ENCODE results near the gene RUNX1.

The RUNX1 gene

DNA sequence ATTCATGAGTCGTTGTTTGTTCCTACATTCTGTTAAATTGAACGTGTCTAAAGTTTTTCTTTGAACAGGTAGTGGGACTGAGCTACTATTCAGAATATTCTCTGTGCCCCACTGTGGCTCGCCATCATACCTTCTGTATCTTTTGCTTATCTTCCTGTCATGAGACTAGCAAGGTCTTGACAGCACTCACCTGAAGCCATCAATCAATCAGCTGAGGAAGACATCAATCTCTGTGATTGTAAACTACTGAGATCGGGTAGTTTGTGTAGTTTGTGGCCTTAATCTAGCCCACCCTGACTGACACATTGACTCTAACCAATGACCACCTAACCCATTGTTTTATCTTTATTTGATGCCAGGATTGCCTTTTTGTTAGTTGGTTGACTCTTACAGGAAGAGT is 17.7 kb upstream of the RUNX1 start:
- no peak for DNase-seq (ENCODE audit: low read depth in 2 of 2)
- no peak overlapping the region for H3K4me3 ChIP-seq (replicated peaks in 1 of 2; ENCODE audit: low read depth in 2 of 2, low read length in 2 of 2)
- TF ChIP-seq, protein P1, sequence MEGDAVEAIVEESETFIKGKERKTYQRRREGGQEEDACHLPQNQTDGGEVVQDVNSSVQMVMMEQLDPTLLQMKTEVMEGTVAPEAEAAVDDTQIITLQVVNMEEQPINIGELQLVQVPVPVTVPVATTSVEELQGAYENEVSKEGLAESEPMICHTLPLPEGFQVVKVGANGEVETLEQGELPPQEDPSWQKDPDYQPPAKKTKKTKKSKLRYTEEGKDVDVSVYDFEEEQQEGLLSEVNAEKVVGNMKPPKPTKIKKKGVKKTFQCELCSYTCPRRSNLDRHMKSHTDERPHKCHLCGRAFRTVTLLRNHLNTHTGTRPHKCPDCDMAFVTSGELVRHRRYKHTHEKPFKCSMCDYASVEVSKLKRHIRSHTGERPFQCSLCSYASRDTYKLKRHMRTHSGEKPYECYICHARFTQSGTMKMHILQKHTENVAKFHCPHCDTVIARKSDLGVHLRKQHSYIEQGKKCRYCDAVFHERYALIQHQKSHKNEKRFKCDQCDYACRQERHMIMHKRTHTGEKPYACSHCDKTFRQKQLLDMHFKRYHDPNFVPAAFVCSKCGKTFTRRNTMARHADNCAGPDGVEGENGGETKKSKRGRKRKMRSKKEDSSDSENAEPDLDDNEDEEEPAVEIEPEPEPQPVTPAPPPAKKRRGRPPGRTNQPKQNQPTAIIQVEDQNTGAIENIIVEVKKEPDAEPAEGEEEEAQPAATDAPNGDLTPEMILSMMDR (IDR thresholded peaks at IDR 0.05; ENCODE audit: low read depth, low read length): no peak

DNA sequence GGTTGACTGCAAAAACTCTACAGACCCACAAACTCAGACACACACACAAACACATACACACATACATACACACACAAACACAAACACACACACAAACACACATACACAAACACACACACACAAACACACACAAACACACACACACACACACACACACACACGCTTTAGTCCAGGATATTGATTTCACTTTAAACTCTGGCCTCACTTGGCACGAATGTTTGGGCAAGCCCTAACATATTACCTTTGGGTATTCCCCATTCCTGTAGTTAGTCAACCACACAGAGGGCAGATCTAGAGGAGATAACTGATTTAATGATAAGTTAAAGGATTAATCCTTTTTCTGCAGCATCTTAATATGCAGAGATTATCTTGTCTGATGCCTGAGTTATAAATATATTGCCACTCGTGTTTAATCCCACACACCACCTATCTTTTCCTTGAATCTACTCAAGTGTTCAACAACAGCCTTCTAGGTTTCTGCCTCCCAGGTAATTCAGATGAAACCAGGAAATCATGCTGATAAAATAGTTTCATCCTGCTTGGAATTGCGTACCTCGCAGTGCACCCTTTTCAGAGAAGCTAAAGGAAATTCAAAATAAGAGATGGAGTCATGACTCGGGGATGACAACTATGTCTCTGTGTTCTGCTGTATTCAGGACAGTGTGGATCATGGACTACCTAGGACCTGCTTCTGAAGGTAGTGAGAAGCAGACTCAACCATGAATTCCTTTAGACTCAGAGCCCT is 14.5 kb upstream of the RUNX1 start:
- DNase-seq (ENCODE audit: low read depth in 2 of 2): no peak
- TF ChIP-seq, protein P1 (IDR thresholded peaks at IDR 0.05; ENCODE audit: low read depth, low read length): no peak
- no peak overlapping the region for H3K4me3 ChIP-seq (replicated peaks in 1 of 2; ENCODE audit: low read depth in 2 of 2, low read length in 2 of 2)

DNA sequence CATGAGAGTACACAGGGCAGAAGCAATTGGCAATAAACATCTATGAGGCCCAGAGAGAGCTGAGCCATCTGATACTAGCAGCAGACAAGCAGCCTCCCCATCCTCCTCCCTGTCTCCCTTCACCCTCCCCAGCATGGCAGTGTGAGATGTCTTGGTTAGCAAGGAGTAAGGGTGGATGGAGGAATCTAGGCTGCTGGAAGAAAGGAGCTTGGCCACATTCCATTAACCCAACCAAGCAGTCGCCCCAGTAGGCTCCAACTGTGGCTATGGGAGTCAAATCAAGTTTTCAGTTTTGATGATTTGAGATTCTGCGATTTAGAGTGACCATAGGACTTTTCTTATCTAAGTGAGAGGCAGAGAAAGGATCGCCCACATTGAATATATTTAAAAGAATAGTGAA is 12.9 kb upstream of the RUNX1 start:
- no peak for DNase-seq (ENCODE audit: low read depth in 2 of 2)
- H3K4me3 ChIP-seq (replicated peaks in 1 of 2; ENCODE audit: low read depth in 2 of 2, low read length in 2 of 2): no peak overlapping the region
- TF ChIP-seq, protein P1 (IDR thresholded peaks at IDR 0.05; ENCODE audit: low read depth, low read length): no peak

DNA sequence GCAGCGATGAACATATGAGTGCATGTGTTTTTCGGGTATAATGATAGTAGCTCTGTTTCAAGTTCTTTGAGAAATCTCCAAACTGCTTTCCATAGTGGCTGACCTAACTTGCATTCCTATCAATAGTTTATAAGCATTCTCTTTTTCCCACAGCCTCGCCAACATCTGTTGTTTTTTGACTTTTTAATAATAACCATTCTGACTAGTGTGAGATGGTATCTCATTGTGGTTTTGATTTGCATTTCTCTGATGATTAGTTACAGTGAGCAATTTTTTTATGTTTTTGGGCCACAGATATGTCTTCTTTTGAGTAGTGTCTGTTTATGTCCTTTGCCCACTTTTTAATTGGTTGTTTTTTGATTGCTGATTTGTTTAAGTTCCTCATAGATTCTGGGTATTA is 10.6 kb upstream of the RUNX1 start:
- TF ChIP-seq, protein P1 (IDR thresholded peaks at IDR 0.05; ENCODE audit: low read depth, low read length): no peak
- peak in 1 of 2 donors; percentile 32 for DNase-seq (ENCODE audit: low read depth in 2 of 2)

DNA sequence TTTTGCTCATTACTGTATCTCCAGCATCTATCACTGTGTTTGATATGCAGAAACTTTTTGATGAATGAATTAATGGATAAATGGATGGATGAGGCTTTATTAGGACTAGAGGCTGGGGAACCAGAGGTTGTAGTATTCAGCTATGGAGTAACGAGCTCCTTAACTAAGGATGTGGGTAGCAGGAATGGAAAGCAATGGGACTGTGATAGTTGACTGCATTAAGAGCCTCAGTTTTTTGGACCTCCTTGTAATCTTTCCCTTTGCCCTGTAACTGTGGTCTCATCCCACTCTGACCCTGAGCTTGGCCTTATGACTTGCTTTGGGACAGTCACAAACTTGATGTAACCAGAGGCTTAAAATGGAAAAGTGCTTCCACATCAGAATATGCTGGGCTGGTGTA is 9.0 kb upstream of the RUNX1 start:
- TF ChIP-seq, protein P1 (IDR thresholded peaks at IDR 0.05; ENCODE audit: low read depth, low read length): no peak
- H3K4me3 ChIP-seq (replicated peaks in 1 of 2; ENCODE audit: low read depth in 2 of 2, low read length in 2 of 2): no peak overlapping the region
- no peak for DNase-seq (ENCODE audit: low read depth in 2 of 2)

More for the DNA sequence above, 10.6 kb upstream of the RUNX1 start:
- H3K4me3 ChIP-seq (replicated peaks in 1 of 2; ENCODE audit: low read depth in 2 of 2, low read length in 2 of 2): no peak overlapping the region

DNA sequence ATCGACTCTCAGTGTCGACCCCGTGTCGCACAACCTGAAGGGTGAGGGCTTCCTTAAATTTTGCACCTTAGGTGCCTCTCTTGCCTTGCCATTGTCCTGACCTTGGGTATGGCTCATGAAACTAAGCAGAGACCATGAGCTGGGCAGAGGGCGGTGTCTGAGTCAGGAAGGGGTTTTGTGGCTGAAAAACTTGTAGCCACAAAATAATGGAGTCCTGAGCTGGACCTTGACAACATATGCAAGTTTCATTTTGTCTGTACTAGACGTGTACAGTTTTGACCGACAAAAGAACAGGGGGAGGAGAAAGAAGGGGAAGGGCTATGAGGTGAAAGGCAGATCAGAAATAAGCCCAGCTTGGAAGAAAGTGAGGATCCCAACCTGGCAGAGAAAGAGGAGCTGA is 8.3 kb upstream of the RUNX1 start:
- TF ChIP-seq, protein P1 (IDR thresholded peaks at IDR 0.05; ENCODE audit: low read depth, low read length): no peak
- H3K4me3 ChIP-seq (replicated peaks in 1 of 2; ENCODE audit: low read depth in 2 of 2, low read length in 2 of 2): no peak overlapping the region
- no peak for DNase-seq (ENCODE audit: low read depth in 2 of 2)

All from cardiac fibroblast (primary cell).